Spleen (tissue), 11 donors: Measurements from ENCODE around the gene URM1. TPM values are rescaled to one million over a fixed set of nuclear protein-coding genes. Genes with fewer than 3 reads are reported as not detected.

Source experiments
- DNase-seq: peaks from one replicate; pipeline ENCODE4 v3.0.0-alpha.2; 2020
- H3K27ac ChIP-seq, 8 donors: fragments of 200-600 bp; sonication (generic) in 7 of 8; 1 replicate in 4 of 8; 2 replicates in 4 of 8; pipeline versions ENCODE4 v1.5.0 to v1.8.0; 2016 to 2021; ENCODE audit warnings: inconsistent platforms in 4 of 8, mild to moderate bottlenecking in 4 of 8, moderate library complexity in 1 of 8
- H3K27me3 ChIP-seq, 7 donors: fragments of 200-600 bp; sonication (generic) in 6 of 7; replicated peaks in 1 of 7; 1 replicate in 4 of 7; 2 replicates in 3 of 7; pipeline versions ENCODE4 v1.5.0 to v1.8.0; 2016 to 2021; ENCODE audit warnings: inconsistent platforms in 3 of 7, mild to moderate bottlenecking in 1 of 7
- H3K36me3 ChIP-seq, 6 donors: fragments of 200-600 bp; sonication (generic) in 5 of 6; 1 replicate in 4 of 6; 2 replicates in 2 of 6; pipeline versions ENCODE4 v1.5.0 to v1.8.0; 2016 to 2021; ENCODE audit warnings: inconsistent platforms in 2 of 6
- H3K4me1 ChIP-seq, 6 donors: fragments of 200-600 bp; sonication (generic) in 5 of 6; 1 replicate in 3 of 6; 2 replicates in 3 of 6; pipeline versions ENCODE4 v1.5.0 to v1.8.0; 2016 to 2021; ENCODE audit warnings: inconsistent platforms in 3 of 6
- H3K4me3 ChIP-seq, 8 donors: fragments of 200-600 bp; sonication (generic) in 7 of 8; 1 replicate in 4 of 8; 2 replicates in 4 of 8; pipeline versions ENCODE4 v1.5.0 to v1.8.0; 2016 to 2021; ENCODE audit warnings: inconsistent platforms in 4 of 8, mild to moderate bottlenecking in 4 of 8, moderate library complexity in 2 of 8
- H3K9me3 ChIP-seq, 8 donors: fragments of 200-600 bp; sonication (generic) in 7 of 8; 1 replicate in 4 of 8; 2 replicates in 4 of 8; pipeline versions ENCODE4 v1.5.0 to v1.8.0; 2016 to 2021; ENCODE audit warnings: inconsistent platforms in 4 of 8
- CTCF ChIP-seq, 11 experiments: fragments of 200-600 bp in 7 of 11; fragments of 450-650 bp in 4 of 11; sonication (generic) in 4 of 11; IDR thresholded peaks in 8 of 11; conservative IDR thresholded peaks in 3 of 11; 1 replicate in 7 of 11; 2 replicates in 4 of 11; pipeline versions ENCODE4 v1.4.0 to v1.8.0; 2016 to 2021; ENCODE audit warnings: antibody characterized with exemption in 11 of 11, inconsistent platforms in 4 of 11, mild to moderate bottlenecking in 1 of 11
- POLR2A ChIP-seq, 3 donors: fragments of 450-650 bp; IDR thresholded peaks; one replicate each; pipeline ENCODE4 v1.5.1; 2017; ENCODE audit warnings: antibody characterized with exemption in 3 of 3, mild to moderate bottlenecking in 1 of 3
- POLR2AphosphoS5 ChIP-seq, 3 donors: sonication (generic); formaldehyde crosslinking; IDR thresholded peaks; one replicate each; pipeline ENCODE4 v1.5.1; 2017; ENCODE audit warnings: antibody characterized with exemption in 3 of 3
- WGBS, 5 donors: extraction: QIAGEN DNeasy Blood & Tissue Kit in 3 of 5; methylation state at CpG; one replicate each; pipeline versions ENCODE4 v1.1.5 to v1.1.7; 2013 to 2018; 5-methylcytosine and 5-hydroxymethylcytosine counted together
- intact Hi-C: fragments of 100-400 bp; cut with DNase I; formaldehyde crosslinking; loops from one replicate; pipeline ENCODE4 v1.15.0; 2023; ENCODE audit warnings: low total_unique reads
- polyA plus RNA-seq, 3 donors: library from polyadenylated mRNA; stranded (reverse); fragments of 200-250 nt; gene quantifications; one replicate each; pipeline ENCODE4 v1.2.1, GENCODE V29; 2013
- total RNA-seq, 7 donors: library from RNA; depleted of rRNA in 3 of 7; stranded (reverse); fragments of >200 nt in 3 of 7; fragmentation: NEBNext Ultra II Directional in 4 of 7; extraction: Animal tissue kit (Norgen Biotek cat#: 25700) in 4 of 7; gene quantifications; one replicate each; pipeline versions ENCODE4 v1.1.0 to v1.2.1, GENCODE V29; 2016 to 2021
- donor health status: healthy with polysubstance abuse.
- donor health status: DM: no; HTN: no; CAD: no; lungs with moderate emphysema.
- donor health status: DM: no; HTN: no; CAD: no.
- donor health status: Bipolar disorder and iron deficiency.
- donor health status: healthy.
- donor health status: DM: no; HTN: no; CAD: no.
- donor health status: DM: yes; HTN: yes; CAD: no.

The URM1 gene
- total and polyA plus RNA-seq, 10 donors, result 28.1 to 58.1 (median 45.8) TPM

DNA sequence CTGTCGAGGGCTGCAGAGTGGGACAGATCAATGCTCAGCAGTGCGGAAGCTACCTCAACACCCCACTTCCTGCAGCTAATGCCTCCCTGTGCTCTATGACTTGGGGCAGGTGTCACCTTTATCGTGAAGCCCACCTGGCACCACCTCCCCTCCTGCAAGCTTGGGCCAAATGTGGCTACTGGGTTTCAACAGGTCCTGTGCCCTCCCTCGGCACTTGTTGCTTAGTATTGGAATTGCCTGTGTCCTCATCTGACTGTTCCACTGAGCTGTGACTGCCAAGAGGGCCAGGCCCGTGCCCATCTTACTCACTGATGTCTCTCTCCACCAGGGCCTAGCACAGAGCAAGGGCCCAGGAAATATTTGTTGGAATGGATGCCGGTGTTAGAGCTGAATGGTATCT, 21.4 kb upstream of the URM1 start:
- Histone ChIP-seq H3K4me1 (no peaks in the 10 kb centered on the region), H3K4me3 (no peak overlapping the region), H3K27me3 (no peaks in the 10 kb centered on the region), H3K36me3 (peaks cover 0 to 95% (median 68%) of the 10 kb centered on the region in 6 donors), H3K27ac (no peak overlapping the region), H3K9me3 (no peaks in the 10 kb centered on the region)
- no peak for DNase-seq
- 92 to 98% (median 97%) methylated on average over 6 of the region's 6 CpGs for WGBS, 5 donors
- TF ChIP-seq POLR2A (IDR thresholded peaks at IDR 0.05) (no peak), CTCF (IDR thresholded peaks at IDR 0.05 in 8 of 11, conservative IDR thresholded peaks at IDR 0.05 in 3 of 11) (no peak), POLR2AphosphoS5 (IDR thresholded peaks at IDR 0.05) (no peak)
- intact Hi-C loops, result no loop called here

- peaks cover 0 to 88% (median 35%) of the 10 kb centered on the region in 6 donors for H3K36me3 ChIP-seq
These were observed 15.7 kb upstream of the URM1 start for GRCh38 chr9:128355451-128355850.

GRCh38 chr9:128358090-128358489, 13.1 kb upstream of the URM1 start:
- Histone ChIP-seq H3K27ac (no peak overlapping the region), H3K27me3 (no peaks in the 10 kb centered on the region), H3K9me3 (no peaks in the 10 kb centered on the region), H3K4me1 (peaks cover 7 to 20% (median 14%) of the 10 kb centered on the region in 6 donors), H3K36me3 (peaks cover 0 to 66% (median 23%) of the 10 kb centered on the region in 6 donors), H3K4me3 (no peak overlapping the region)
- 81 to 95% (median 88%) methylated on average over 7 to 8 of the region's 8 CpGs for WGBS, 5 donors
- DNase-seq, result no peak
- TF ChIP-seq POLR2AphosphoS5 (IDR thresholded peaks at IDR 0.05), result no peak
- TF ChIP-seq CTCF (IDR thresholded peaks at IDR 0.05 in 8 of 11, conservative IDR thresholded peaks at IDR 0.05 in 3 of 11), result no peak
- TF ChIP-seq POLR2A (IDR thresholded peaks at IDR 0.05), result no peak
- intact Hi-C loops, result no loop called here

More at GRCh38 chr9:128355451-128355850, 15.7 kb upstream of the URM1 start:
- no peaks in the 10 kb centered on the region for H3K4me1 ChIP-seq
- DNase-seq, result no peak
- no peaks in the 10 kb centered on the region for H3K27me3 ChIP-seq
- TF ChIP-seq POLR2AphosphoS5 (IDR thresholded peaks at IDR 0.05), result peak in 1 of 3 donors; percentile 23
- no peak for TF ChIP-seq POLR2A (IDR thresholded peaks at IDR 0.05)
- H3K27ac ChIP-seq, result no peak overlapping the region
- no peak overlapping the region for H3K4me3 ChIP-seq
- H3K9me3 ChIP-seq, result no peaks in the 10 kb centered on the region
- intact Hi-C loops, result no loop called here
- 94 to 98% (median 95%) methylated on average over 14 to 19 of the region's 19 CpGs for WGBS, 5 donors

DNA sequence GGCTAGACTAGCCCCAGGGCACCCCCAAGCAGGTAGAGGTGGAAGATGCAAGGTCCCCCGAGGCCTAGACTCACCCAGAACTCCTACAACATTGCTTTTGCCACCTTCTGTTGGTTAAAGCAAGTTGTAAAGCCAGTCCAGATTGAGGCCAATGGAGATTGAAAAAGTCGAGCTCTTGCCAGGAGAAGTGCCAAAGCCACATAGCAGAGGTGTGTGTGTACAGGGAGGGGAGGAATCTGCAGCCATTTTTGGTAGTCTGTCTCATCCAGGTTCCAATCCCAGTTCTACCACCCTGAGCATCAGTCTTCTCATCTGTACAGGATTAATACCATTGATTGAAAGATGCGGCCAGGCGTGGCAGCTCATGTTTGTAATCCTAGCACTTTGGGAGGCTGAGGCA, 12.3 kb upstream of the URM1 start:
- TF ChIP-seq POLR2AphosphoS5 (IDR thresholded peaks at IDR 0.05) (no peak), CTCF (IDR thresholded peaks at IDR 0.05 in 8 of 11, conservative IDR thresholded peaks at IDR 0.05 in 3 of 11) (no peak), POLR2A (IDR thresholded peaks at IDR 0.05) (no peak)
- intact Hi-C loops, result no loop called here
- WGBS, 5 donors, result 86 to 100% (median 91%) methylated on average over 4 of the region's 4 CpGs

More for the DNA sequence above, 12.3 kb upstream of the URM1 start:
- no peaks in the 10 kb centered on the region for H3K27me3 ChIP-seq
- peaks cover 7 to 20% (median 14%) of the 10 kb centered on the region in 6 donors for H3K4me1 ChIP-seq
- H3K36me3 ChIP-seq, result peaks cover 0 to 60% (median 18%) of the 10 kb centered on the region in 6 donors
- no peak for DNase-seq
- H3K9me3 ChIP-seq, result no peaks in the 10 kb centered on the region
- H3K4me3 ChIP-seq, result no peak overlapping the region
- no peak overlapping the region for H3K27ac ChIP-seq
